Fibroblast of skin of scalp (primary cell): ENCODE results near the gene SUGCT. TPM values are rescaled to one million over a fixed set of nuclear protein-coding genes. Genes with fewer than 3 reads are reported as not detected.
"Not testable (repeated sequence)": the region's sequence is repeated elsewhere in the genome, so short reads cannot be mapped to it uniquely, and the experiment has no call there.

Experiments used
- DNase-seq: peaks from one replicate; pipeline ENCODE4 v3.0.0-alpha.2; 2013
- polyA plus RNA-seq, 2 experiments: library from polyadenylated mRNA; unstranded; fragments of 120-200 nt; gene quantifications; one replicate each; pipeline ENCODE4 v1.2.1, GENCODE V29; 2013; ENCODE audit not compliant: insufficient read length in 2 of 2

Gene SUGCT
- 30.3 TPM for polyA plus RNA-seq (2013, experiment 1 of 2; ENCODE audit: insufficient read length)
- 29.1 TPM for polyA plus RNA-seq (2013, experiment 2 of 2; ENCODE audit: insufficient read length)

GRCh38 chr7:40134428-40135316, at the start of gene SUGCT, which contains the start of gene MPLKIP:
Gene SUGCT, plus strand, starts transcription at chr7:40135005.
Gene MPLKIP, minus strand, starts transcription at chr7:40134622. Its CDS starts 55 bp downstream, at chr7:40134567.
- peak; percentile 88 for DNase-seq

GRCh38 chr7:40092182-40092581, 42.6 kb upstream of the SUGCT start:
- no peak for DNase-seq

- DNase-seq, result no peak
These were observed 41.0 kb upstream of the SUGCT start for GRCh38 chr7:40093631-40094350.

GRCh38 chr7:40095230-40095629, 39.6 kb upstream of the SUGCT start:
- DNase-seq, result no peak

- DNase-seq, result no peak
These were observed 39.0 kb upstream of the SUGCT start for GRCh38 chr7:40095695-40096327.

GRCh38 chr7:40097728-40098127, 37.1 kb upstream of the SUGCT start:
- no peak for DNase-seq

- no peak for DNase-seq
These were observed 36.0 kb upstream of the SUGCT start for GRCh38 chr7:40098810-40099209.

GRCh38 chr7:40099837-40100236, 35.0 kb upstream of the SUGCT start:
- no peak for DNase-seq

- DNase-seq, result peak; percentile 7
These were observed 33.6 kb upstream of the SUGCT start for GRCh38 chr7:40101201-40101600.

- DNase-seq, result no peak
These were observed 31.9 kb upstream of the SUGCT start for GRCh38 chr7:40102897-40103296.

GRCh38 chr7:40105879-40106473, 28.8 kb upstream of the SUGCT start:
- peak; percentile 7 for DNase-seq

GRCh38 chr7:40115936-40116335, 18.9 kb upstream of the SUGCT start:
- no peak for DNase-seq

- not testable (repeated sequence) for DNase-seq
These were observed 17.6 kb upstream of the SUGCT start for GRCh38 chr7:40117199-40117598.

- not testable (repeated sequence) for DNase-seq
These were observed 16.6 kb upstream of the SUGCT start for GRCh38 chr7:40118201-40118600.

- DNase-seq, result no peak
These were observed 14.8 kb upstream of the SUGCT start for GRCh38 chr7:40120020-40120419.

- not testable (repeated sequence) for DNase-seq
These were observed 12.5 kb upstream of the SUGCT start for GRCh38 chr7:40122100-40122939.

- DNase-seq, result no peak
These were observed 11.9 kb upstream of the SUGCT start for GRCh38 chr7:40122940-40123254.

GRCh38 chr7:40133561-40134427, 1.0 kb upstream of the SUGCT start:
- DNase-seq, result peak; percentile 27

- DNase-seq, result peak; percentile 21
These were observed 459 bp downstream of the SUGCT start for GRCh38 chr7:40135317-40135610.

GRCh38 chr7:40137563-40137962, 2.8 kb downstream of the SUGCT start:
- no peak for DNase-seq

- DNase-seq, result no peak
These were observed 4.2 kb downstream of the SUGCT start for GRCh38 chr7:40138973-40139372.
